ENCODE data around the gene HS2ST1. TPM values are rescaled to one million over a fixed set of nuclear protein-coding genes. Genes with fewer than 3 reads are reported as not detected.

Gene HS2ST1
- total and polyA plus RNA-seq, 2 donors (not counting 1 experiment from before 2014, with no cell fraction given), result 19.2 to 22.5 TPM

- no peak overlapping the region for H3K9ac ChIP-seq (ENCODE audit: insufficient read depth, low read length)
- no peaks in the 10 kb centered on the region for H3K36me3 ChIP-seq (ENCODE audit: control insufficient read depth, insufficient read depth, low read length)
- H3K27me3 ChIP-seq (ENCODE audit: control insufficient read depth, insufficient read depth, low read length), result no peaks in the 10 kb centered on the region
- peak in 1 of 2 donors; percentile 16 for DNase-seq (ENCODE audit: low read depth in 2 of 2)
- no peak overlapping the region for H3K4me2 ChIP-seq (ENCODE audit: extremely low read depth, insufficient read depth, low read length)
- H3K79me2 ChIP-seq (ENCODE audit: control insufficient read depth, insufficient read depth, low read length), result no peaks in the 10 kb centered on the region
- no peaks in the 10 kb centered on the region for H3K9me3 ChIP-seq (ENCODE audit: control insufficient read depth, insufficient read depth, low read depth, low read length)
- no peak overlapping the region for H2AFZ ChIP-seq (ENCODE audit: low read length)
- H3K27ac ChIP-seq (ENCODE audit: insufficient read depth, low read length), result no peak overlapping the region
- no peaks in the 10 kb centered on the region for H4K20me1 ChIP-seq (ENCODE audit: control insufficient read depth, extremely low read depth, insufficient read depth, low read length)
- no peaks in the 10 kb centered on the region for H3K4me1 ChIP-seq (ENCODE audit: control insufficient read depth, extremely low read depth, insufficient read depth, low read length)
- H3K4me3 ChIP-seq (replicated peaks in 1 of 4; ENCODE audit: control extremely low read depth in 1 of 4, insufficient read depth in 1 of 4, low read depth in 3 of 4, low read length in 4 of 4), result no peak overlapping the region
- TF ChIP-seq CTCF (conservative IDR thresholded peaks at IDR 0.05 in 1 of 2, IDR thresholded peaks at IDR 0.05 in 1 of 2; ENCODE audit: low read depth in 1 of 2, low read length in 2 of 2) (no peak), EZH2 (IDR thresholded peaks at IDR 0.05; ENCODE audit: low read length, missing control alignments) (no peak)
These were observed 103.7 kb downstream of the HS2ST1 start for GRCh38 chr1:87017998-87018672.

GRCh38 chr1:87023326-87023725 is 108.9 kb downstream of the HS2ST1 start:
- Histone ChIP-seq H3K4me3 (replicated peaks in 1 of 4; ENCODE audit: control extremely low read depth in 1 of 4, insufficient read depth in 1 of 4, low read depth in 3 of 4, low read length in 4 of 4) (no peak overlapping the region), H3K9ac (ENCODE audit: insufficient read depth, low read length) (no peak overlapping the region)

More at GRCh38 chr1:87023326-87023725, 108.9 kb downstream of the HS2ST1 start:
- Histone ChIP-seq H3K79me2 (ENCODE audit: control insufficient read depth, insufficient read depth, low read length) (no peaks in the 10 kb centered on the region), H3K27me3 (ENCODE audit: control insufficient read depth, insufficient read depth, low read length) (no peaks in the 10 kb centered on the region), H3K27ac (ENCODE audit: insufficient read depth, low read length) (no peak overlapping the region), H4K20me1 (ENCODE audit: control insufficient read depth, extremely low read depth, insufficient read depth, low read length) (no peaks in the 10 kb centered on the region), H2AFZ (ENCODE audit: low read length) (no peak overlapping the region), H3K36me3 (ENCODE audit: control insufficient read depth, insufficient read depth, low read length) (no peaks in the 10 kb centered on the region), H3K4me1 (ENCODE audit: control insufficient read depth, extremely low read depth, insufficient read depth, low read length) (no peaks in the 10 kb centered on the region), H3K9me3 (ENCODE audit: control insufficient read depth, insufficient read depth, low read depth, low read length) (no peaks in the 10 kb centered on the region), H3K4me2 (ENCODE audit: extremely low read depth, insufficient read depth, low read length) (no peak overlapping the region)
- no peak for DNase-seq (ENCODE audit: low read depth in 2 of 2)
- TF ChIP-seq EZH2 (IDR thresholded peaks at IDR 0.05; ENCODE audit: low read length, missing control alignments) (no peak), CTCF (conservative IDR thresholded peaks at IDR 0.05 in 1 of 2, IDR thresholded peaks at IDR 0.05 in 1 of 2; ENCODE audit: low read depth in 1 of 2, low read length in 2 of 2) (no peak)
